HAP-1 (cell line): ENCODE data around the gene TSPAN5.
"Not testable (repeated sequence)": the region's sequence is repeated elsewhere in the genome, so short reads cannot be mapped to it uniquely, and the experiment has no call there.

Experiments used
- DNase-seq, 2 experiments: peaks; one replicate each; pipeline ENCODE4 v3.0.0-alpha.2; 2016 to 2020; ENCODE audit warnings: low spot score in 2 of 2
- H3K27me3 ChIP-seq: fragments of 250-450 bp; sonication (Bioruptor Pico); 2 replicates; pipeline ENCODE4 v1.5.1; 2020; ENCODE audit warnings: low read depth, mild to moderate bottlenecking, moderate library complexity
- H3K36me3 ChIP-seq: fragments of 250-450 bp; sonication (Bioruptor Pico); replicated peaks from 2 replicates; pipeline ENCODE4 v1.5.1; 2020; ENCODE audit warnings: mild to moderate bottlenecking
- H3K4me1 ChIP-seq: fragments of 250-450 bp; sonication (Bioruptor Pico); 2 replicates; pipeline ENCODE4 v1.5.1; 2020; ENCODE audit warnings: mild to moderate bottlenecking
- H3K4me3 ChIP-seq: fragments of 250-450 bp; sonication (Bioruptor Pico); 2 replicates; pipeline ENCODE4 v1.5.1; 2020; ENCODE audit warnings: mild to moderate bottlenecking, moderate library complexity
- H3K9me3 ChIP-seq: fragments of 250-450 bp; sonication (Bioruptor Pico); 2 replicates; pipeline ENCODE4 v1.5.1; 2020; ENCODE audit warnings: mild to moderate bottlenecking, moderate library complexity
- in situ Hi-C: fragments of 300-500 bp; cut with MboI; formaldehyde crosslinking; loops from 3 replicates; pipeline ENCODE4 v1.14.3; 2020; ENCODE audit warnings: low sequenced_read_pairs, inconsistent platforms, mixed read lengths

The TSPAN5 gene

DNA sequence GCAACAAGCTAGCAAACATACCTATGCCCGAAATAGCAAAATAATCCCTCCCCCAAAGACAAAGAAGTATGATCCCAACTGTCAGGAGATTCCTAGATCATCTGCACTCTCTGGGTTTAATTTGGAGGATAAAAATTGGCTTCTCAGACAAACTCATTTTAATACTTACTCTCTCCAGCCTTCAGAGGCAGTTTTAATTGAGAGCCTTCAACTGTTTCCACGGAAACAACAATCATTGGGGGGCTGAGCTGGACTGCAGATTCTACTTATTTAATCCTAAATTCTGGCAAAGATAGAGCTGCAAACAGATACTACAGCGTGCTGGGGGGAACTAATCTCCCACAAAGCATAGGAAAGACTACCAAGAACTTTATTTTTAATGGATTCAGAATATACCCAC lies 168.2 kb downstream of the TSPAN5 start:
- Histone ChIP-seq H3K4me1 (no peaks in the 10 kb centered on the region), H3K4me3 (no peak overlapping the region), H3K27me3 (no peaks in the 10 kb centered on the region), H3K36me3 (no peaks in the 10 kb centered on the region), H3K9me3 (no peaks in the 10 kb centered on the region)
- in situ Hi-C loops: no loop called here
- DNase-seq: no peak

- Histone ChIP-seq H3K27me3 (no peaks in the 10 kb centered on the region), H3K36me3 (no peaks in the 10 kb centered on the region), H3K4me1 (no peaks in the 10 kb centered on the region), H3K9me3 (no peaks in the 10 kb centered on the region), H3K4me3 (no peak overlapping the region)
- no peak for DNase-seq
- in situ Hi-C loops: no loop called here
Measured at GRCh38 chr4:98485816-98486345, 172.5 kb downstream of the TSPAN5 start.

DNA sequence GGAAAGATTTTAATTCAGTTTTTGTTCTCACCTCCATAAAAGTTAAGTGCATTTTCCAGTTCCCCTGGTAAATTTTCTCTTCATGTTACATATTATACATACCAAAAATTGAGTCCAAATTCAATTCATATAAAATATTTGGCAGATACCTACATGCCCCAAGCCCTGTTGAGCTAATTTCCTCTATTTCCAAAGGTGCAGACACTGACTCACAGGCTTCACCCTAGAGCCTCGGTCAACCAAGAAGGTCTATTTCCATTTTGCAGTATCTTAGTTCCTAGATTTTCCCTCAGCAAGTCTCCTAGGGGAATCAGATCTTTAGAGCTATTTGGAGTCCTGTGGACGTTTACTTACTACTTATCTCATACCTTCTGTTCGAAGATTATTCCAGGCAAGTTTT lies 174.4 kb downstream of the TSPAN5 start:
- H3K4me1 ChIP-seq: no peaks in the 10 kb centered on the region
- H3K36me3 ChIP-seq: no peaks in the 10 kb centered on the region
- in situ Hi-C loops: no loop called here
- H3K4me3 ChIP-seq: no peak overlapping the region
- no peak for DNase-seq
- no peaks in the 10 kb centered on the region for H3K9me3 ChIP-seq
- no peaks in the 10 kb centered on the region for H3K27me3 ChIP-seq

GRCh38 chr4:98482847-98483806 lies 175.3 kb downstream of the TSPAN5 start:
- Histone ChIP-seq H3K4me1 (no peaks in the 10 kb centered on the region), H3K4me3 (no peak overlapping the region), H3K9me3 (no peaks in the 10 kb centered on the region), H3K27me3 (no peaks in the 10 kb centered on the region), H3K36me3 (no peaks in the 10 kb centered on the region)
- in situ Hi-C loops: no loop called here
- no peak for DNase-seq

DNA sequence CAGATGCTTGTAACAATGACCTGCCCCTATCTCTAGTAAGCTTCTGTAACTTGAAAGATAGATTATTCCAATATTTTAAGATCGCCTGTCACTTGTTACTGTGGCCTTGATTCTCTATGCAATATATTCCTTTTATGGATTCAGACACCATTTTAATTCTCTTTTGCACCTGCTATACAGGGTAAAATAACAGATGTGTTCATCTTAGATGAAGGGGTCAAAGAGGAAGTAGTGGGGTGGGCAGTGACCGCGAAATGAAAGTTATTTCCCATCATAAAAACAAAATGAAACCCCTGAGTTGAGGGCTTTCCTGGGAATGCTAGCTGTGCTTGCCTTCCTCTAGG lies 175.9 kb downstream of the TSPAN5 start:
- no peak overlapping the region for H3K4me3 ChIP-seq
- H3K9me3 ChIP-seq: no peaks in the 10 kb centered on the region
- no peaks in the 10 kb centered on the region for H3K4me1 ChIP-seq
- no peak for DNase-seq
- no peaks in the 10 kb centered on the region for H3K36me3 ChIP-seq
- in situ Hi-C loops: no loop called here
- no peaks in the 10 kb centered on the region for H3K27me3 ChIP-seq

DNA sequence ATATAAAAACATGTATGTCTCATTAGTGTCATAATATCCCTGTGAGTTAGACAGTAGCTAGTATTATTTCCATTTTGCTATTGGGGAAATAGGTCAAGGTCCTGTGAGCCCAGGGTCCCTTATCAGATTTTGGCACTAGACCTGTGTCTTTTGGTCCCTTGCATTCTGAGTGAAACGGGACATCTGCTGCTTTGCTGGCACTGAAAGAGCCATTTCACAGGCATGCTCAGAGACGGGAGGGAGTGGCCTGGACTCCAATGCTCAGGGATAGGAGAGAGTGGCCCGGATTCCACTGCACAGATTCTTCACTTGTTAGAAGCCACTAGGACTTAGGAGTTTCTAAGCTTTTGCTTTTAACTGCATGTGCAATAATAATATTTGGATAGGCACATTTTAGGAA lies 177.2 kb downstream of the TSPAN5 start:
- H3K36me3 ChIP-seq: no peaks in the 10 kb centered on the region
- DNase-seq: no peak
- H3K4me1 ChIP-seq: no peaks in the 10 kb centered on the region
- no peaks in the 10 kb centered on the region for H3K27me3 ChIP-seq
- in situ Hi-C loops: no loop called here
- no peak overlapping the region for H3K4me3 ChIP-seq
- H3K9me3 ChIP-seq: no peaks in the 10 kb centered on the region

- Histone ChIP-seq H3K4me1 (no peaks in the 10 kb centered on the region), H3K4me3 (no peak overlapping the region), H3K36me3 (no peaks in the 10 kb centered on the region), H3K9me3 (no peaks in the 10 kb centered on the region), H3K27me3 (no peaks in the 10 kb centered on the region)
- DNase-seq: no peak
- in situ Hi-C loops: no loop called here
Measured at GRCh38 chr4:98480535-98480934, 177.9 kb downstream of the TSPAN5 start.

DNA sequence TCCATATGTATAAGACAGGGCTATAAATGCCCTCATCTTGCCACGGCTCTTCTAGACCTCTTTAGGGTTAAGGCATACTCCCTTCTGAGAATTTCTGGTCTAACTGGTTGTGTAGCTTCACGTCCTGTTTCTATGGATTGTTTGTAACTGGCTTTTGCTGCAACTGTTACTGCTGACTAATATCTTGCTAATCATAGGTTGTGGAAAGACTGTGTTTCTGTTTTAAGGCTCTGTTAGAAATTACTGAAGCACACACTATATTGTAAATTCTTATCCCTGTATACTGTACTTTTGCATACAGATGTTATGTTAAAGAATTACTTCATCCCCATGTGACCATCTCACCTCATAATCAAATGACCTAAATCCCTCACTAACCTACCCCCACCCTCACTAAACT lies 178.8 kb downstream of the TSPAN5 start:
- H3K4me3 ChIP-seq, in situ Hi-C loops, H3K4me1 ChIP-seq, DNase-seq, H3K9me3 ChIP-seq, H3K36me3 ChIP-seq, H3K27me3 ChIP-seq: not testable (repeated sequence)

DNA sequence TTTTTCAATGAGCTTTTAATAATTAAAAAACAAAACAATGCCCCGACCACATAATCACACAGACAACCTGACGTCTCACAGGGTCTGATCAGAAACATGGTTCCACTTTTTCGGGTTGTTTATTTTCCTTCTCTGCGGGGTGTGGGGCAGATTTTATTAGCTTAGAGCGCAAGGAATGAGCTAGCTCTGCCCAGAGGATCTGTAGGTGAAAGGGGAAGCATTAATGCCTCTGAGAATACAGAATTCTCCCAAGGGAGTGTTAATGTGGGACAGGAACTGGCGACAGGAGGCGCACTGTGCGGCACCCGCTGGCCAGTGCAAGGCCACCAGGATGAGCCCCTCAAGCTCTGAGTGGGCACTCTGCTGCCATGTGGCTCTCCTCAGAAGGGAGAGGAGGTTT lies 181.5 kb downstream of the TSPAN5 start:
- no peaks in the 10 kb centered on the region for H3K36me3 ChIP-seq
- in situ Hi-C loops: no loop called here
- no peaks in the 10 kb centered on the region for H3K27me3 ChIP-seq
- H3K9me3 ChIP-seq: no peaks in the 10 kb centered on the region
- no peaks in the 10 kb centered on the region for H3K4me1 ChIP-seq
- no peak overlapping the region for H3K4me3 ChIP-seq
- no peak for DNase-seq

DNA sequence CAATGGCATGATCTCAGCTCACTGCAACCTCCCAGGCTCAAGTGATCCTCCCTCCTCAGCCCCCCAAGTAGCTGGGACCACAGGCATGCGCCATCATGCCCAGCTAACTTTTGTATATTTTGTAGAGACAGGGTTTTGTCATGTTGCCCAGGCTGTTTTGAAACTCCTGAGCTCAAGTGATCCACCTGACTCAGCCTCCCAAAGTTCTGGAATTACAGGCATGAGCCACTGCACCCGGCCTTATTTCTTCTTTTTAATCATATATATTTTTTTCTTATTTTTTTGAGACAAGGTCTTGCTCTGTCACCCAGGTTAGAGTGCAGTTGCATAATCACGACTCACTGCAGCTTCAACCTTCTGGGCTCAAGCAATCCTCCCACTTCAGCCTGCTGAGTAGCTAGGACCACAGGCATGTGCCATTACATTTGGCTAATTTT lies 184.0 kb downstream of the TSPAN5 start:
- no peaks in the 10 kb centered on the region for H3K9me3 ChIP-seq
- in situ Hi-C loops: no loop called here
- DNase-seq: no peak
- no peaks in the 10 kb centered on the region for H3K36me3 ChIP-seq
- no peaks in the 10 kb centered on the region for H3K4me1 ChIP-seq
- H3K27me3 ChIP-seq: no peaks in the 10 kb centered on the region
- H3K4me3 ChIP-seq: no peak overlapping the region

DNA sequence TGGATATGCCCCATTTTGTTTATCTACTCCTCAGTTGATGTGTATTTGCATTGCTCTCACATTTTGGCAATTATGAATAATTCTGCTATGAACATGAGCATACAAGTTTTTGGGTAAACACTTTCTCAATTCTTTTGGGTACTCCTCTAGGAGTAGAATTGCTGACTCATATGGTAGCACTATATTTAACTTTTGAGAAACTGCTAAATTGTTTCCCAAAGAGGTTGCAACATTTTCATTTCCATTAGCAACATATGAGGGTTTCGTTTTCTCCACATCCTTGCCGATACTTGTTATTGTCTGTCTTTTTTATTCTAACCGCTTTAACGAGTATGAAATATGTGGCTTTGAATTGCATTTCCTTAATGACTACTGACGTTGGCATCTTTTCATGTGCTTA lies 185.4 kb downstream of the TSPAN5 start:
- H3K36me3 ChIP-seq: no peaks in the 10 kb centered on the region
- in situ Hi-C loops: no loop called here

GRCh38 chr4:98470831-98471230 lies 187.6 kb downstream of the TSPAN5 start:
- H3K9me3 ChIP-seq: no peaks in the 10 kb centered on the region
- no peak for DNase-seq
- in situ Hi-C loops: no loop called here

More for the DNA sequence above, 185.4 kb downstream of the TSPAN5 start:
- no peaks in the 10 kb centered on the region; the same call in 1 of the 2 replicates for H3K4me1 ChIP-seq
- H3K27me3 ChIP-seq: no peaks in the 10 kb centered on the region
- no peaks in the 10 kb centered on the region for H3K9me3 ChIP-seq
- no peak for DNase-seq
- no peak overlapping the region for H3K4me3 ChIP-seq

DNA sequence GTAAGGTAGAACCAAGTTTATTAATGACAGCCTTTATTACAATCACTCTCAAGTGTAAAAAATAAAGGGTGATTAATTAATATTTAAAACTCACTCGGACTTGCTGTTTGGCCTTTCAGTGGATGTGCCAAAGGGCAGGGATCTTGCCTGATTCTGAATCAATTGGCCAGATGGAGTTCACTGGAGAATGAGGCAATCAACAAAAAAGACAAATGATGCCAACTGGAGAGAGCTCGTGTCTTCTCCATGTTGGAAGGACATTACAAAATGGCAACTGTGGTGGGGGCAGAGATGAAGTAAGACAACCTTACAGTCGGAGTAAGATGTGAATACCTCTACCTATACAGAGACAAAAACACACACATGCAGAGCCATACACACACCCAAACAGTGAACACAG lies 188.0 kb downstream of the TSPAN5 start:
- in situ Hi-C loops: no loop called here
- Histone ChIP-seq H3K36me3 (no peaks in the 10 kb centered on the region), H3K4me3 (no peak overlapping the region), H3K4me1 (peaks cover 3% of the 10 kb centered on the region; the same call in 1 of the 2 replicates), H3K9me3 (no peaks in the 10 kb centered on the region), H3K27me3 (no peaks in the 10 kb centered on the region)
- no peak for DNase-seq

More at GRCh38 chr4:98470831-98471230, 187.6 kb downstream of the TSPAN5 start:
- no peaks in the 10 kb centered on the region for H3K36me3 ChIP-seq
- H3K27me3 ChIP-seq: no peaks in the 10 kb centered on the region
- no peak overlapping the region for H3K4me3 ChIP-seq
- H3K4me1 ChIP-seq: peaks cover 3% of the 10 kb centered on the region; the same call in 1 of the 2 replicates

GRCh38 chr4:98469771-98470170 lies 188.6 kb downstream of the TSPAN5 start:
- no peaks in the 10 kb centered on the region for H3K9me3 ChIP-seq
- DNase-seq: no peak
- H3K36me3 ChIP-seq: no peaks in the 10 kb centered on the region
- H3K27me3 ChIP-seq: no peaks in the 10 kb centered on the region
- in situ Hi-C loops: no loop called here
- H3K4me1 ChIP-seq: peaks cover 3% of the 10 kb centered on the region; the same call in 1 of the 2 replicates
- H3K4me3 ChIP-seq: no peak overlapping the region
